Measurements from ENCODE around the gene SPEN.

DNA sequence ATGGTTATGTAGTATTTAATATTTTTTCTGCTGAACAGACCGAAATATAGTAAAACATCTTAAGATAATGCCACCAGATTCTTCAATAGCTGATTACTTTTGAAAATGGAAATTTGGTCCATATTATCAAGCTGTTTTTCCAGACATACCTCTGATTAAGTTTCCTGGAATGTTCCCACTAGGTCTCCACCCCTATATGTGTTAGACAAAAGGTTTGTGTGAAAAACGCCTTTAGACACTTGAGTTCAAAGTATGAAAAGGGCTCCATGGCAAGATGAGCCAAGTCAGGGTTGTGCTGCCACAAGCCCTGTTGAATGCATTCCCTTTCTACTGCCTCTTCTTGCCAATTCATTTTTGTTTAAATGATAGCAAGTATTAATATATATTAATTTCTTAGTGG is 75.7 kb downstream of the SPEN start:
- TF ChIP-seq, protein P1, sequence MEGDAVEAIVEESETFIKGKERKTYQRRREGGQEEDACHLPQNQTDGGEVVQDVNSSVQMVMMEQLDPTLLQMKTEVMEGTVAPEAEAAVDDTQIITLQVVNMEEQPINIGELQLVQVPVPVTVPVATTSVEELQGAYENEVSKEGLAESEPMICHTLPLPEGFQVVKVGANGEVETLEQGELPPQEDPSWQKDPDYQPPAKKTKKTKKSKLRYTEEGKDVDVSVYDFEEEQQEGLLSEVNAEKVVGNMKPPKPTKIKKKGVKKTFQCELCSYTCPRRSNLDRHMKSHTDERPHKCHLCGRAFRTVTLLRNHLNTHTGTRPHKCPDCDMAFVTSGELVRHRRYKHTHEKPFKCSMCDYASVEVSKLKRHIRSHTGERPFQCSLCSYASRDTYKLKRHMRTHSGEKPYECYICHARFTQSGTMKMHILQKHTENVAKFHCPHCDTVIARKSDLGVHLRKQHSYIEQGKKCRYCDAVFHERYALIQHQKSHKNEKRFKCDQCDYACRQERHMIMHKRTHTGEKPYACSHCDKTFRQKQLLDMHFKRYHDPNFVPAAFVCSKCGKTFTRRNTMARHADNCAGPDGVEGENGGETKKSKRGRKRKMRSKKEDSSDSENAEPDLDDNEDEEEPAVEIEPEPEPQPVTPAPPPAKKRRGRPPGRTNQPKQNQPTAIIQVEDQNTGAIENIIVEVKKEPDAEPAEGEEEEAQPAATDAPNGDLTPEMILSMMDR (IDR thresholded peaks at IDR 0.05), result no peak
- TF ChIP-seq PBX3 (IDR thresholded peaks at IDR 0.05), result no peak
